ENCODE results near the gene MPC1.

The MPC1 gene

DNA sequence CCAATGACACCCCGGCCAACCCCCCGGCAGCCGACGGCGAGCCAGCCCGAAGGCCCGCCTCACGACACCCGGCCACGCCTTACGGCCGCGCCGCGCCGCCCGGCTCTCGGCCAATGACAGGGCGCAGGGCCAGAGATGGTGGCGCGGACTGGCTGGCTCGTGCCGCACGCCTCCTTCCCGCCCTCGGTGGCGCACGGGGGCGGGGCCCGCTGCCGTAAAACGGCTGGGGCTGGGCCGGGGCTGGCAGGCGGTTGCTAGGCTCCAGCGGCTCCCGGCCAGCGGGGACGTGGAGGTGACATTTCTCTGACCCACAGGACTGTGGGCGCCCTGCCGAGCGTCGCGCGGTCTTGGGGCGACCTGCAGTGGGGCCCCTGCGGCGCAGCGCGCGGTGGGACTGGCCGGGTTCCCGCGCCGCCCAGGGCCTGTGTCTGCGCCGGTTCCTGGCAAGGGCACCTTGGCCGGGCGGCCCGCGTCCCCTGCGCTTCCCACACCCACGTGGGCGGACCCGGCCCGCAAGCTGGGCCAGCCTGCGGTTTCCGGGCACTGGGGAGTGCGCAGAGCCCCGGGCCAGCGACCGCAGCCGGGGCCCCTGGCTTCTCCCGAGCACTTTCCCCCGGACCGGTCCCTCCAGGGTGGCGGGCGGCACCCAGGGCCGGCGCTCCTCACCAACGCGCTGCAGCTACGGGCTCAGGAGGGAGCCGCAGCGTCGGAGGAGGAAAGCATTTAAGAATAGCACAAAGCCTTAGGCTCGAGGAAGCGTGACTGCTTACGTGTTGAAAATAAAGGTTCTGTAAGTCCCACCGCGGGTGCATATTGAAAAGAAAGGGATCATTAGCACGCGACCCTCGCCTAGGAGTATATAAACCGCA is at the start of gene MPC1:
MPC1 (minus strand) TSS at position 8 of the 869 bp plus-strand sequence. CDS start 64 bp downstream, outside the sequence.
- TF ChIP-seq, protein P1, sequence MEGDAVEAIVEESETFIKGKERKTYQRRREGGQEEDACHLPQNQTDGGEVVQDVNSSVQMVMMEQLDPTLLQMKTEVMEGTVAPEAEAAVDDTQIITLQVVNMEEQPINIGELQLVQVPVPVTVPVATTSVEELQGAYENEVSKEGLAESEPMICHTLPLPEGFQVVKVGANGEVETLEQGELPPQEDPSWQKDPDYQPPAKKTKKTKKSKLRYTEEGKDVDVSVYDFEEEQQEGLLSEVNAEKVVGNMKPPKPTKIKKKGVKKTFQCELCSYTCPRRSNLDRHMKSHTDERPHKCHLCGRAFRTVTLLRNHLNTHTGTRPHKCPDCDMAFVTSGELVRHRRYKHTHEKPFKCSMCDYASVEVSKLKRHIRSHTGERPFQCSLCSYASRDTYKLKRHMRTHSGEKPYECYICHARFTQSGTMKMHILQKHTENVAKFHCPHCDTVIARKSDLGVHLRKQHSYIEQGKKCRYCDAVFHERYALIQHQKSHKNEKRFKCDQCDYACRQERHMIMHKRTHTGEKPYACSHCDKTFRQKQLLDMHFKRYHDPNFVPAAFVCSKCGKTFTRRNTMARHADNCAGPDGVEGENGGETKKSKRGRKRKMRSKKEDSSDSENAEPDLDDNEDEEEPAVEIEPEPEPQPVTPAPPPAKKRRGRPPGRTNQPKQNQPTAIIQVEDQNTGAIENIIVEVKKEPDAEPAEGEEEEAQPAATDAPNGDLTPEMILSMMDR (IDR thresholded peaks at IDR 0.05; ENCODE audit: low read depth, low read length, missing control alignments) = no peak
- DNase-seq (ENCODE audit: low read depth) = peak; percentile 78
- peak within 1 kb of the TSS; percentile 84 for H3K4me3 ChIP-seq (ENCODE audit: low read depth, low read length)

DNA sequence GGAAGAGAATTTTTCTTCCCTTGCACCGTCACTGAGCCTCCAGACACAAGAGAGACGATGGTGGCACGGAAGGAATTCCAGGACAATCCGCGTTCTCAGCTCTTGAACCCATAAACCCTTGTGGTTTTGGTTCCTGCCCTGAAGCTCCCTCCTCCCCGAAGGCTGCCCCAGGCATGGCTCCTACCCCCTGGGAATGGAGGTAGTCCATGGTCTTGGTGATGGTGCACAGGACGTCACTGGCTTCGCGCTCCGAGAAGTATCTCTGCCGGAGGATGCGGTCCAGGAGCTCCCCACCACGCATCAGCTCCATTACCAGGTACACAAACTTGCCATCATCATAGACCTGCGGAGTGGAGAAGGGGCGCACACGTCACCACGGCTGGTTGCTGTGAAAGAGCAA is 47.5 kb upstream of the MPC1 start:
- DNase-seq (ENCODE audit: low read depth) = no peak
- TF ChIP-seq, protein P1 (IDR thresholded peaks at IDR 0.05; ENCODE audit: low read depth, low read length, missing control alignments) = no peak
- no peak overlapping the region for H3K4me3 ChIP-seq (ENCODE audit: low read depth, low read length)

DNA sequence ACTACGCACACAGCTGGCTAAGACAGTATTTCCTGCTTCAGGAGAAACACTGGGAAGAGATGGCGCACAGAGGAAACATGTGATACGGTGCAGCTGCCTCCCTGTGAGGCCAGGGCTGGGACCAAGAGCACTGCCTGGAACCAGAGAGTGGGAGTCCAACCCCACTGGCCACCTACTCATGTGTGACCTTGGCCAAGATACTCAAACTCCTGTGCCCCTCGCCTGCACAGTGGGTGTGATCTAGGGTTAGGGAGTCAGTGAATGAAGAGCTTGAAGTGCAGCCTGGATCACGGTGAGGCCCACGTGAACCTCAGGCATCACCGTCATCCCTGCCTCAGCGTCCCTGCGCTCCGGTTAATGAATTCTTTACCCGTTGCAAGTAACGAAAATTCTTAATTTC is 41.7 kb upstream of the MPC1 start:
- H3K4me3 ChIP-seq (ENCODE audit: low read depth, low read length) = no peak overlapping the region
- DNase-seq (ENCODE audit: low read depth) = no peak
- TF ChIP-seq, protein P1 (IDR thresholded peaks at IDR 0.05; ENCODE audit: low read depth, low read length, missing control alignments) = no peak

DNA sequence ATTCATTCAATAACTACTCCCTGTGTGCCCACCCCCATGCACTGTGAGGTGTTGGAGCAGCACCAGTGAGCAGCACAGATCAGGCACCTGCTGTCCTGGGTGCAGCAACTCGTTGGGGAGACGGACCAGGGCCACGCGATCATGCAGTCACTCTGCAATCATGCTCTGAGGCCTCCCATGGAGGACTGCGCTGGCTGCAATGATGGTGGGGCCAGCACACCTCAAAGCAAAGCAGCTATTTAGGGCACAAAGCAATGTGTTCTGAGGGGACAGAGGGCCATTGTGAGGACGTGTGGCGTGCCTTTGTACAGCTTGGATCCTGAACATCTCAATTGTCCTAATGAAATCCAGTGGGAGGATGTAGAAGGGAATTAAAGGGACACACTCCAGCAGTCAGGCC is 41.0 kb upstream of the MPC1 start:
- no peak for DNase-seq (ENCODE audit: low read depth)
- TF ChIP-seq, protein P1 (IDR thresholded peaks at IDR 0.05; ENCODE audit: low read depth, low read length, missing control alignments) = no peak

DNA sequence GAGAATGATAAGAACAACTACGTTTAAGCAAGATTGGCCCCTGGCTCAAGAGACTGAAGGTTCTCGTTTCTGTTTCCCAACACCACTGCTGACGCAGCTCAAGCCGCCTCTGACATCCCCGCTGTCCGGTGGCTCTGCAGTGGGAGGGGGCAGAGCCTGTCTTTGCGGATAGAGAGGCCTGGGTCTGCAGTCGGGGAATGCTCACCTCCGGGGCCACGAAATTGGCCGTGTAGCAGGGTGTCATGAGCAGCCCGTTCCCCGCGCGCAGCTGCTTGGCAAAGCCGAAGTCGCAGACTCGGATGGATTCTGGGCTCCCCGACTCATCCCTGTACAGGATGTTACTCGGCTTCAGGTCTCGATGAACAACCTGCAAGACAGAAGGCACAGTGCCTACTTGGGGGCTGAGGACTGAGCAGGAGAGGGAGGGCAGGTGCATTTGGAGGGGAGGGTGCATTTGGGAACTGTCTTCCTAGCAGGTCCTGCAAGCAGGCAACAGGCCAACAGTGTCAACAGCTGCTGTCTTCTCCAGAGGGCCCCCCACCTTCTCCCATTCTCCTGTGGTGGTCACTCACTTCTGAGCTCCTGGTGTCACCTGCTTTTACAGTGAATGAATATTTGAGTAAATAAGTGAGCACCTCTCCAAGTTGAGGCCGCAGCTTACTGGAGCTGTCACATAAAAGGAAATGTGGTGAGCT is 40.5 kb upstream of the MPC1 start:
- DNase-seq (ENCODE audit: low read depth) = no peak
- TF ChIP-seq, protein P1 (IDR thresholded peaks at IDR 0.05; ENCODE audit: low read depth, low read length, missing control alignments) = no peak
- H3K4me3 ChIP-seq (ENCODE audit: low read depth, low read length) = no peak overlapping the region

More for the DNA sequence above, 41.0 kb upstream of the MPC1 start:
- H3K4me3 ChIP-seq (ENCODE audit: low read depth, low read length) = no peak overlapping the region

DNA sequence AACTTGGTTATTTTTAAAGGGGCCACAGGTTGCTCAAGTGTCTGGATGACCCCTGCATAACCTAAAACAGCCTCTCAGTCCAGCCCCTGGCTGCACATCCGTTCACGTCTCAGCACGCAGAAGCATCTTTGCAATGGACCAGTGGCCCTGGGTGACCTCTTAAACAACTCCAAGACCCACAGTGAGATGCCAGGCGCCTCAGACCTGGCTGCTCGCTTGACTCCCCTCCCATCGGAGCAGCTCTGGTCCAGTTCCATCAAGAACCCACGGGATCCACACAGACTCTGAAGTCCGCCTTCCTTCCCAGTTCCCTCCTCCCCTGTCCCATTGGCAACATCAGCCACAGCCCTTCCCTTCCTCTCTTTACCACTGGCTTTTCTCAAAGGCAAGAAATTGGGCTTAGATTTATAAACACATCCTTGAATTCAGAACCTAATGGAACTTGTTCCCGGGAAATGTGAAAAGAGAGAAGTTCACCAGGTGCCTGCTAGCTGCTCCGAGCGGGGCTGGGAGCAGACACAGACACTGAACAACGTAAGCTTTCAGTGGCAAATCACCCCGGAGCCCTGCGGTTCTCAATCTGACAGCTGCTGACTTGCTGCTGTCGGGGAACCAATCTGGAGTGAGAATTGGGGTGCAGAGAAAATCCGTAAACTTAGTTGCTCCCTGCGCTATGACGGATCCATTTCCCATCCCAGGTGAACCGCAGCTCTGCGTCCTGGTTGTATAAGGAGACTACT is 39.6 kb upstream of the MPC1 start:
- H3K4me3 ChIP-seq (ENCODE audit: low read depth, low read length) = no peak overlapping the region
- no peak for DNase-seq (ENCODE audit: low read depth)
- TF ChIP-seq, protein P1 (IDR thresholded peaks at IDR 0.05; ENCODE audit: low read depth, low read length, missing control alignments) = no peak

Measured in GM12864 (cell line).